Body of pancreas (tissue), 4 donors: ENCODE results near the gene EIF4A2. TPM values are rescaled to one million over a fixed set of nuclear protein-coding genes. Genes with fewer than 3 reads are reported as not detected.

Experiments
- ATAC-seq: fragments of 150-250 bp; one replicate; pipeline ENCODE4 v1.9.1; 2016
- DNase-seq, 4 donors: peaks; one replicate each; pipeline ENCODE4 v3.0.0-alpha.2; 2019
- H3K27ac ChIP-seq, 4 donors: fragments of 200-600 bp; sonication (generic); 1 replicate in 3 of 4; 2 replicates in 1 of 4; pipeline versions ENCODE4 v1.5.1 to v1.6.1; 2016 to 2019; ENCODE audit warnings: mild to moderate bottlenecking in 1 of 4, mixed read lengths in 1 of 4, moderate library complexity in 1 of 4
- H3K27me3 ChIP-seq, 2 donors: fragments of 200-600 bp; sonication (generic); one replicate each; pipeline ENCODE4 v1.6.0; 2016; ENCODE audit warnings: mild to moderate bottlenecking in 1 of 2
- H3K36me3 ChIP-seq, 2 donors: fragments of 200-600 bp; sonication (generic); replicated peaks in 1 of 2; 2 replicates each; pipeline ENCODE4 v1.5.1; 2016; ENCODE audit warnings: low read depth in 2 of 2; ENCODE audit not compliant: insufficient read depth in 1 of 2
- H3K4me1 ChIP-seq: fragments of 200-600 bp; sonication (generic); one replicate; pipeline ENCODE4 v1.6.0; 2016
- H3K4me3 ChIP-seq, 2 donors: fragments of 200-600 bp; sonication (generic); 1 replicate in 1 of 2; 2 replicates in 1 of 2; pipeline ENCODE4 v1.5.1; 2016 to 2019
- H3K9me3 ChIP-seq, 3 donors: fragments of 200-600 bp; sonication (generic); 1 replicate in 2 of 3; 2 replicates in 1 of 3; pipeline ENCODE4 v1.5.1; 2016
- POLR2A ChIP-seq, 3 donors: fragments of 450-650 bp; IDR thresholded peaks; one replicate each; pipeline ENCODE4 v1.6.1; 2016; ENCODE audit warnings: antibody characterized with exemption in 3 of 3, mild to moderate bottlenecking in 2 of 3
- WGBS, 2 donors: methylation state at CpG; one replicate each; pipeline ENCODE4 v1.1.5; 2017; 5-methylcytosine and 5-hydroxymethylcytosine counted together
- intact Hi-C: fragments of 100-400 bp; cut with DNase I; formaldehyde crosslinking; loops from one replicate; pipeline ENCODE4 v1.15.1; 2023
- total RNA-seq, 2 donors: library from RNA; depleted of rRNA; stranded (reverse); fragments of >200 nt; gene quantifications; one replicate each; pipeline ENCODE4 v1.1.0, GENCODE V29; 2016
- TF ChIP-seq, protein P1 (sequence below), 7 experiments: fragments of 450-650 bp in 4 of 7; fragments of 200-600 bp in 3 of 7; sonication (generic) in 3 of 7; IDR thresholded peaks; one replicate each; pipeline ENCODE4 v1.5.1; 2016 to 2019; ENCODE audit warnings: antibody characterized with exemption in 7 of 7

EIF4A2 gene
- total RNA-seq, 2 donors from 2014 or later = 222 to 424 TPM

DNA sequence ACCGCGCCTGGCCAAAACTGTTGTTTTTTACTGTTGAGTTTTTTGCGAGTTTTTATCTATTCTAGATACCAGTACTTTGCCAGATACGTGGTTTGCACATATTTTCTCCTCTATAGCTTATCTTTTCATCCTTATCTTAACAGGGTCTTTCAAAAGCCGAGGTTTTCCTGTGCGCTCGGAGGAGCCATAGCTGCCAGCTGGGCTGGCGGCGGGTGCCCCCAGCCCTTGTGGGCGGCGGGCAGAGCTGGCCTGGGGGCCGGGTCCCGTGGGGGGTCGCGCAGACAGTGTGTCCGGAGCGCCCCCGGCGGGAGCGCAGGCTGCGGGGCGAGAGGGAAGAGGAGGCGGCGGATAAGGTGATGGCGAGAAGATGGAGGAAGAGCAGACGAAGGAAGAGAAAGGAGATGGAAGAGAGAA lies 11.1 kb upstream of the EIF4A2 start:
- intact Hi-C loops = no loop called here
- H3K4me1 ChIP-seq = peaks cover 15% of the 10 kb centered on the region
- TF ChIP-seq, protein P1, sequence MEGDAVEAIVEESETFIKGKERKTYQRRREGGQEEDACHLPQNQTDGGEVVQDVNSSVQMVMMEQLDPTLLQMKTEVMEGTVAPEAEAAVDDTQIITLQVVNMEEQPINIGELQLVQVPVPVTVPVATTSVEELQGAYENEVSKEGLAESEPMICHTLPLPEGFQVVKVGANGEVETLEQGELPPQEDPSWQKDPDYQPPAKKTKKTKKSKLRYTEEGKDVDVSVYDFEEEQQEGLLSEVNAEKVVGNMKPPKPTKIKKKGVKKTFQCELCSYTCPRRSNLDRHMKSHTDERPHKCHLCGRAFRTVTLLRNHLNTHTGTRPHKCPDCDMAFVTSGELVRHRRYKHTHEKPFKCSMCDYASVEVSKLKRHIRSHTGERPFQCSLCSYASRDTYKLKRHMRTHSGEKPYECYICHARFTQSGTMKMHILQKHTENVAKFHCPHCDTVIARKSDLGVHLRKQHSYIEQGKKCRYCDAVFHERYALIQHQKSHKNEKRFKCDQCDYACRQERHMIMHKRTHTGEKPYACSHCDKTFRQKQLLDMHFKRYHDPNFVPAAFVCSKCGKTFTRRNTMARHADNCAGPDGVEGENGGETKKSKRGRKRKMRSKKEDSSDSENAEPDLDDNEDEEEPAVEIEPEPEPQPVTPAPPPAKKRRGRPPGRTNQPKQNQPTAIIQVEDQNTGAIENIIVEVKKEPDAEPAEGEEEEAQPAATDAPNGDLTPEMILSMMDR (IDR thresholded peaks at IDR 0.05) = no peak
- no peak for TF ChIP-seq POLR2A (IDR thresholded peaks at IDR 0.05)
- DNase-seq (no peak), ATAC-seq (peak; percentile 27)
- WGBS, 2 donors = 7 to 13% methylated on average over 26 of the region's 26 CpGs
- peaks cover 0 to 8% of the 10 kb centered on the region in 2 donors for H3K27me3 ChIP-seq
- H3K27ac ChIP-seq = peak overlapping the region in 1 of 4 donors; percentile 35
- H3K9me3 ChIP-seq = no peaks in the 10 kb centered on the region
- H3K4me3 ChIP-seq = peak overlapping the region in 1 of 2 donors; percentile 6
- no peaks in the 10 kb centered on the region for H3K36me3 ChIP-seq

DNA sequence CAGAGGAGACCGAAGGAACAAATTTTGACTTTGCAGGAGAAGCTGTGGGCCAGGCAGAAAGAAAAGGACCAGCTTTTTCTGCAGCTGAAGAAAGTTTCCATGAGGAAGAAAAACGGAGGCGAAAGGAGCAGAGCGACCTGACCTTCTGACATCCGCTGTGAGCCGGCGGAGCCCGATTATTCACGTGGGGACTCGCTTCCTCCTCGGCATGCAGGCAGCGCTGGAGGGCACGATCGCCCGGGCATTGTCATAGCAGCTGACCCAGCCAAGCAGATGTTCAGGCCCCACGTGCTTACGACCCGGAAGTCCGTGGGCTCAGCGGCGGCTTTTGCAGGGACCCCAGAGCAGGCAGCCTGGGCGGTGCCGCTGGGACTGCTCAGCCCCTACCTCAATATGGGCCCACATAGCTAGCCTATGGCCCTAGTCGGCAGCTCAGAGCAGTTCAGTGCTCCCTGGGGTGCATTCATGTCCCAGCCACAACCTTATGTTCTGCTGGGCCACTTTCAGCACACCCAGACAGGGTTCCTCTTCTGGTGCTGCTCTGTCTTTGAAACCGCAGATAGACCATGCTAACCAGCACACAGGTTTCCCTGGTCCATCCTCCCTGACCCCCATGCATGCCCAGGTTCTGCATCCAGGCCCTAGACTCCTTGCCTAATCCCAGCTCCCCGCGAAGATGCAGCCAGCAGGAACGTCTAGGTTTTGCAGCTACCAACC lies 10.5 kb upstream of the EIF4A2 start:
- Histone ChIP-seq H3K4me3 (peak overlapping the region in 1 of 2 donors; percentile 6), H3K4me1 (peaks cover 15% of the 10 kb centered on the region), H3K9me3 (no peaks in the 10 kb centered on the region), H3K36me3 (no peaks in the 10 kb centered on the region), H3K27ac (peak overlapping the region in 2 of 4 donors; percentile 35 to 47), H3K27me3 (peaks cover 0 to 8% of the 10 kb centered on the region in 2 donors)
- 21 to 24% methylated on average over 17 to 27 of the region's 28 CpGs for whole genome bisulfite sequencing, 2 donors
- peak; percentile 70 for ATAC-seq
- intact Hi-C loops = no loop called here
- peak; percentile 33 to 70 (median 51) for DNase-seq
- TF ChIP-seq, protein P1 (IDR thresholded peaks at IDR 0.05) = no peak
- peak in 2 of 3 donors; percentile 20 to 27 for TF ChIP-seq POLR2A (IDR thresholded peaks at IDR 0.05)

DNA sequence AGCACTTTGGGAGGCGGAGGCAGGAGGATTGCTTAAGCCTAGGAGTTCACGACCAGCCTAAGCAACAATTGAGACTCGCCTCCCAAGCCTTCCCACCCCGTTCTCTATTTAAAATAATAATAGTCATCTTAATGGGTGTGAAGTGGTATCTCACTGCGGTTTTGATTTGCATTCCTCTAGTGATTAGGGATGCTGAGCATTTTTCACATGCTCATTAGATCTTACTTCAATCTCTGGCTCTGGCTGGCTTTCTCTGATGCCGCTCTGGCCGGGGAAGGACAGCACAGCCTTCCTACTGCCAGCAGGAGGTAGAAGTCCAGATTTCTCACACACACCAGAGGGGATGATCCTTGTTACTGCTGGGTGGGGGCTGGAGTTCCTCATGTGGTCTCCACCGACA lies 7.4 kb upstream of the EIF4A2 start:
- Histone ChIP-seq H3K27me3 (peaks cover 0 to 8% of the 10 kb centered on the region in 2 donors), H3K9me3 (no peaks in the 10 kb centered on the region), H3K4me1 (peaks cover 15% of the 10 kb centered on the region), H3K4me3 (no peak overlapping the region), H3K36me3 (no peaks in the 10 kb centered on the region), H3K27ac (no peak overlapping the region)
- WGBS, 2 donors = 63 to 68% methylated on average over 7 to 8 of the region's 8 CpGs
- no peak for ATAC-seq
- TF ChIP-seq POLR2A (IDR thresholded peaks at IDR 0.05) = no peak
- TF ChIP-seq, protein P1 (IDR thresholded peaks at IDR 0.05) = no peak
- intact Hi-C loops = no loop called here
- DNase-seq = no peak

DNA sequence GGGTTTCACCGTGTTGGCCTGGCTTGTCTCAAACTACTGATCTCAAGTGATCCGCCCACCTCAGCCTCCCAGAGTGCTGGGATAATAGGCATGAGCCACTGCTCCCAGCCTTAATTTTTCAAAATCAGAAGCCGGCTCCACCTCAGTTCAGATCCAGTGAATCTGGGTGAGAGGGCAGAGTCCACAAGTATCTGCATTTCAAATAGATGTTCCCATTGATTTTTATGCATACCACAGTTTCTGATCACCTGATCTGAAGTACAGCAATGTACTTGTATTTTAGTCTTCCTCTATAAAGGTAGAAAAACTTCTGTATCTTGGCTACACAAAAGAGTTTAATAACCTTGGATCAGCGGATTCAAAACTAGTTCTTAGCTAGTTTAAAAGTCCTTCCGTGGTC lies 4.2 kb upstream of the EIF4A2 start:
- ATAC-seq = no peak
- DNase-seq = no peak
- intact Hi-C loops = no loop called here
- Histone ChIP-seq H3K36me3 (no peaks in the 10 kb centered on the region), H3K4me1 (peaks cover 5% of the 10 kb centered on the region), H3K27ac (no peak overlapping the region), H3K27me3 (no peaks in the 10 kb centered on the region), H3K9me3 (no peaks in the 10 kb centered on the region), H3K4me3 (no peak overlapping the region)
- TF ChIP-seq POLR2A (IDR thresholded peaks at IDR 0.05) = no peak
- TF ChIP-seq, protein P1 (IDR thresholded peaks at IDR 0.05) = no peak
- 81 to 86% methylated on average over 4 to 5 of the region's 5 CpGs for WGBS, 2 donors
